ENCODE measurements around the gene ZNF330. TPM values are rescaled to one million over a fixed set of nuclear protein-coding genes. Genes with fewer than 3 reads are reported as not detected.

ZNF330 gene
- total and polyA plus RNA-seq, 2 of the 8 experiments (the other 6 are each of a cell fraction or from before 2014, with no cell fraction given): 17.7 to 44.3 TPM

- Histone ChIP-seq H2BK5ac (ENCODE audit: low read depth, low read length) (no peak overlapping the region), H4K5ac (ENCODE audit: insufficient read length, low read depth, low read length) (no peak overlapping the region), H3K14ac (ENCODE audit: insufficient read length) (no peak overlapping the region), H3K56ac (replicated peaks; ENCODE audit: insufficient read length, low read depth, low read length) (no peak overlapping the region), H3K36me3 (ENCODE audit: control insufficient read depth in 2 of 4, insufficient read depth in 4 of 4, low read length in 3 of 4) (no peaks in the 10 kb centered on the region), H3K23ac (ENCODE audit: insufficient read length) (no peak overlapping the region), H2BK12ac (ENCODE audit: low read depth, low read length) (no peak overlapping the region), H4K8ac (ENCODE audit: extremely low read depth, insufficient read depth, low read length) (no peak overlapping the region), H2AK5ac (ENCODE audit: low read depth, low read length) (no peak overlapping the region), H2BK120ac (replicated peaks; ENCODE audit: low read depth, low read length) (no peak overlapping the region), H3K4me2 (ENCODE audit: insufficient read depth in 1 of 2, low read depth in 2 of 2, low read length in 2 of 2) (no peak overlapping the region), H3K9me3 (ENCODE audit: insufficient read depth in 2 of 2, low read depth in 1 of 2, low read length in 1 of 2) (no peaks in the 10 kb centered on the region), H2BK15ac (ENCODE audit: low read length) (no peak overlapping the region), H4K91ac (replicated peaks; ENCODE audit: insufficient read length, low read length) (no peak overlapping the region), H3K4ac (replicated peaks; ENCODE audit: insufficient read length, low read depth, low read length) (no peak overlapping the region), H3K79me2 (ENCODE audit: control insufficient read depth in 1 of 2, insufficient read depth in 2 of 2, low read length in 2 of 2) (no peaks in the 10 kb centered on the region), H2BK20ac (ENCODE audit: low read length) (no peak overlapping the region), H2AFZ (ENCODE audit: low read length) (no peak overlapping the region), H3K27ac (ENCODE audit: low read depth, low read length) (no peak overlapping the region), H3K4me3 (ENCODE audit: extremely low read depth in 1 of 4, insufficient read depth in 2 of 4, low read depth in 3 of 4, low read length in 4 of 4) (no peak overlapping the region), H3K23me2 (ENCODE audit: low read depth, low read length) (no peaks in the 10 kb centered on the region), H3K18ac (ENCODE audit: extremely low read depth, low read length) (no peak overlapping the region), H3K79me1 (ENCODE audit: low read depth, low read length) (no peaks in the 10 kb centered on the region), H3K9ac (replicated peaks in 1 of 4; ENCODE audit: extremely low read depth in 1 of 4, low read depth in 3 of 4, low read length in 3 of 4) (no peak overlapping the region), H3K27me3 (replicated peaks in 1 of 4; ENCODE audit: control insufficient read depth in 3 of 4, extremely low read depth in 1 of 4, insufficient read depth in 3 of 4, low read length in 3 of 4) (no peaks in the 10 kb centered on the region), H4K20me1 (replicated peaks in 1 of 2; ENCODE audit: control insufficient read depth in 1 of 2, insufficient read depth in 2 of 2, low read length in 2 of 2) (no peaks in the 10 kb centered on the region), H3K4me1 (replicated peaks in 1 of 4; ENCODE audit: control insufficient read depth in 3 of 4, insufficient read depth in 4 of 4, low read length in 3 of 4) (no peaks in the 10 kb centered on the region)
- FAIRE-seq (no peak), DNase-seq (ENCODE audit: low read depth in 1 of 2, low spot score in 2 of 2) (no peak)
- ChIA-PET CTCF (ENCODE audit: partially characterized antibody) (no interaction called here), POLR2A (ENCODE audit: partially characterized antibody) (no interaction called here)
- WGBS, 2 experiments (ENCODE audit: extremely low coverage in 1 of 2, insufficient coverage in 1 of 2, insufficient read length in 1 of 2, insufficient replicate concordance in 2 of 2, low coverage in 1 of 2, low lambda C conversion rate in 2 of 2, missing lambda C conversion rate in 1 of 2): 89% methylated on average over 2 of the region's 2 CpGs; no CpG with 5 or more reads in 1 of the 2 experiments
- TF ChIP-seq POU5F1 (IDR thresholded peaks at IDR 0.05; ENCODE audit: low read depth, low read length) (no peak), TCF12 (IDR thresholded peaks at IDR 0.05; ENCODE audit: low read depth, low read length) (no peak), KDM1A (IDR thresholded peaks at IDR 0.05; ENCODE audit: borderline replicate concordance, low read length) (no peak), CBX5 (IDR thresholded peaks at IDR 0.05; ENCODE audit: low read depth, low read length) (no peak)
Measured at GRCh38 chr4:141283563-141283962, 62.9 kb downstream of the ZNF330 start.

Other genes with a start within 250 kb of the ZNF330 start
- gene RNF150, start 87.4 kb upstream of the ZNF330 start, total RNA-seq (2021; fragmentation: NEBNext Ultra II Directional; extraction: Animal tissue kit (Norgen Biotek cat#: 25700)): 4.8 and 6.3 TPM in 2 replicates
- 3.4 and 4.3 TPM in 2 replicates for gene RNF150, start 87.4 kb upstream of the ZNF330 start, polyA plus RNA-seq (2011; rRNA removed)

Measured in H1 (cell line).